GM21737 (cell line): ENCODE results near the gene EFHD2.
"Not testable (repeated sequence)": the region's sequence is repeated elsewhere in the genome, so short reads cannot be mapped to it uniquely, and the experiment has no call there.

Experiments used
- ATAC-seq: cut with Tn5 transposase; IDR thresholded peaks from one replicate; pipeline ENCODE4 v1.9.1; 2021; ENCODE audit warnings: mild to moderate bottlenecking, moderate library complexity; ENCODE audit not compliant: unreplicated experiment

The EFHD2 gene, protein sequence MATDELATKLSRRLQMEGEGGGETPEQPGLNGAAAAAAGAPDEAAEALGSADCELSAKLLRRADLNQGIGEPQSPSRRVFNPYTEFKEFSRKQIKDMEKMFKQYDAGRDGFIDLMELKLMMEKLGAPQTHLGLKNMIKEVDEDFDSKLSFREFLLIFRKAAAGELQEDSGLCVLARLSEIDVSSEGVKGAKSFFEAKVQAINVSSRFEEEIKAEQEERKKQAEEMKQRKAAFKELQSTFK

DNA sequence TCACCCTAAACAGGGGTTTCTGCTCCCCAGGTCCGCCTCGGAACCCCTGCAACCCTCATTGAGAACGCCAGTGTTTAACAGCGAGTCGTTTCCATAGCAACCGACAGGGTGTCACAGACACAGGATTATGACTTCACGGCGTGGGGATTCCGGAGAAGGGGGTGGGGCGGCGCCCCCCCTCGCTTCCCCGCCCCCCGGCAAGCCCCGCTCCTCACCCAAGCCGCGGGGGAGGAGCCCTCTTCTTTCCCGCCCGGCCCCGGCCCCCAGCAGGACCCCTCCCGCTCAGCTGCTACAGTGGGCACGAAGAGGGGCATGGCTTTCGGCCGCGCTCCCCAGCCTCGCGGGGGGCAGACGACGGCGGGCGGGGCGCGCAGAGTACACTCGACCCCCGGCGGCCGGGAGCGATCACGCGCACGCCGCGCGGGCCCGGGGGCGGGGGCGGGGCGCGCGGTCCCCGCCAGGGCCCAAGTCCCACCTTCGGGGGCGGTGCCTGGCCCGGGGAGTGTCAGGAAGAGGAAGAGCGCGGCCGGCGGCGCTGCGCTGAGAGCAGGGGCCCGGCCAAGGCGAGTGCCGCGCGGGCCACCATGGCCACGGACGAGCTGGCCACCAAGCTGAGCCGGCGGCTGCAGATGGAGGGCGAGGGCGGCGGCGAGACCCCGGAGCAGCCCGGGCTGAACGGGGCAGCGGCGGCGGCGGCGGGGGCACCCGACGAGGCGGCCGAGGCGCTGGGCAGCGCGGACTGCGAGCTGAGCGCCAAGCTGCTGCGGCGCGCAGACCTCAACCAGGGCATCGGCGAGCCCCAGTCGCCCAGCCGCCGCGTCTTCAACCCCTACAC is at the start of gene EFHD2:
Gene EFHD2, plus strand, starts transcription at position 501 of the 835 bp plus-strand sequence. Its CDS starts 84 bp downstream, at position 585.
- peak; percentile 64 for ATAC-seq

DNA sequence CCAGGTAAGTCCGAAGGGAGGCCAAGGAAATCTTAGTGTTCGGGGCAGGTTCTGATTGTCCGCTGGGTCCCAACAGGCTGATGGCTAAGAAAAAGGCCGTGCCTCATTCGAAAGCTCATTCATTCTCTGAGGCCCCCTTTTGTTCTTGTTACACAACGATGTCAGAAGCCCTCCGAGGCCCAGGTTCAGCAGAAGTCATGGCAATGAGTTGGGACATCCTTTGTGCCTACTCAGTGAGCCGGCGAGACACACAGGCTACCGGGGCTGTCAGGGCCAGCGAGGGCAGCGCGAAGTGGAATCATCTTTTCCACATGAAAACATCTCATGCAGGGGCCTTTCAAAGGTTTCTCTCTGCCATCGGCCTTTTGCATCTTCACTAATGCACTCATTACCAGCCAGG is 49.0 kb upstream of the EFHD2 start:
- ATAC-seq, result no peak

DNA sequence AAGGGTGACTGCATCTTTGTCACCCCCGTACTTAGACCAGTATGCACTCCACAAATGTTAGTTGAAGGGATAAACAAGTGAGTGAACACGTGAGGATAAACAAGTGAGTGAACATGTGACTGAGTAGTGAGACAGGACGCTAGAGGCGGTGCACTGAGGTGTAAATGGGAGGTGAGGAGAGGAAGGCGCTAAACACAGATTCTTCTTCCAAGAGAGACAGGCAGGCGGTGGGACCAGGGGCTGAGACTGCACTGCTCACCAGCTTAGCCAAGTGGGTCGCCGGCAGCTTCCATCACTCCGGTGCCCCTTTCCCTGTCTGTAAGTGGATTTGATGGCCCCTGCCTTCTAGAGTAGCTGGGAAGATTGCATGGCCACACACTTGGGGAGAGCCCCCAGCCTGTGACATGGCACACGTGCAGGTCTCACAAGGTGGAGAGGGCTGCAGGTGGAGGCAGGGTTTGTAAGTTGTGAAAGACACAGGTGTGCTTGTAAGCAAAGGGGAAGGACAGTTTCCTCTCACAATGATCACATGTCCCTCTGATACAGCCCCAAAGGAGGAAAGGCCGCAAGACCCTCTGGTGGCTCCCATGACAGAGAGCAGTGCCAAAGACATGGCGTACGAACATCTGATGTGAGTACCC is 47.5 kb upstream of the EFHD2 start:
- no peak for ATAC-seq

DNA sequence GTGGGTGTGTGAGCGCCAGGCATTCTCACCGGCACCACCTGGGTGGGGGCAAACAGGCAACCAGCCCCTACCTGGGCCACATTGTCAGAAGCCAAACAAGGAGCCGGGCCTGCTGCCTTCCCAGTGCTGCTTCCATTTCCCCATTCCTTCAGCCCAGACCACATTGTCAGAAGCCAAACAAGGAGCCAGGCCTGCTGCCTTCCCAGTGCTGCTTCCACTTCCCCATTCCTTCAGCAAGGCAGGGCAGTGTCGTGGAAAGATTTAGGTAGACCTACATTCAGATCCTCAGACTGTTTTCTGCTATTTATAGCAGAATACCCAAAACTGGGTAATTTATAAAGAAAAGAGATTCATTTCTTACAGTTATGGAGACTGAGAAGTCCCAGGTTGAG is 47.0 kb upstream of the EFHD2 start:
- ATAC-seq, result no peak

DNA sequence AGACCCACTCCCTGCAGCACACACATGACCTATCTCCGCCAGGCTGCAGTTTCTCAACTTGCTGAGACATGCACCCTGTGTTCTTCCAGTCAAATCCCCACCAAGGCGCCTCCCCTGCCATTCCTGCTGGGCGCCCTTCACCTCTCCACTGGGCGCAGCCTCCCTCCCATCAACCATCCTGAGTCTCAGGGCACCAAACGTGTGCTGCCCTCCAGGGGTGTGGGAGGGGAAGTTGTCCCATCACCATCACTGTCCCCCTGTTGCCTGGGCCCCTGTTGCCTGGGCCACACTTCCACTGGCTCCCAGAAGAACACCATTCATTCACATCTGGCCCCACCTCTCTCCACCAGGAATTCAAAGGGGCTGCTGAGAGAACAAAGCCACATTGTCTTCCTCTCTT is 44.9 kb upstream of the EFHD2 start:
- ATAC-seq, result no peak

DNA sequence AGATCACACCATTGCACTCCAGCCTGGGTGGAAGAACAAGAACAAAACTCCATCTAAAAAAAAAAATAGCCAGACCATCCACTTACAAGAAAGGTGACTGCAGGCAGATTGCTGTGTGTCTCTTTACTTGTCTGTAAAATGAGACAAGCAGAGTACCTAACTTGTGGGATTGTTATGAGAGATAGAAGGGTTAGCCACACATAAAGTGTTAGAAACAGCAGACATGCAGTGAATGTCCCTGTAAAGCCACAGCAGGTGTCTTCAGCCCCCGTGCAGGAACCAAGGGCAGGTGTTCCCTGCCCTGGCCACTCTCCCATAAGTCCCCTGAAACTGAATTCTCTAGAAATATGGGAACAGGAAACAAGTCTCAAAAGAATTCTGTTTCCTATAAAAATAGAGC is 40.8 kb upstream of the EFHD2 start:
- no peak for ATAC-seq

DNA sequence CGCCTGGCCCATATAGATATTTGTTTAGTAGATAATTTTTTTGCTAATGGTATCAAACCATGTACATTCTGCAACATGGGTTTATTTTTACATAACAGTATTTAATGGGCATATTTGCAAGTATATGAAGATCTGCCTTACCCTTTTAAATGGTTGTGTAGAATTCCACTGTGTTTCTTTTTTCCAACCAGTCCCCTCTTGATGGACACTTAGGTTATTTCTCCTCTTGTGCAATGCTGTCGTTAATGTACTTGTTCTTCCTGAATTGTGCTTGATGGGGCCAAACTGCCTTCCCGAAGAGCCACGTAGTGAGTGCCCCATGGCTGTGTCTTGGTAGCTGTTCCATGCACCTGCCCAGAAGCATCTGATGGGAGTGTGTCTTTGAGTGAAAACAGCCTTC is 39.4 kb upstream of the EFHD2 start:
- no peak for ATAC-seq

DNA sequence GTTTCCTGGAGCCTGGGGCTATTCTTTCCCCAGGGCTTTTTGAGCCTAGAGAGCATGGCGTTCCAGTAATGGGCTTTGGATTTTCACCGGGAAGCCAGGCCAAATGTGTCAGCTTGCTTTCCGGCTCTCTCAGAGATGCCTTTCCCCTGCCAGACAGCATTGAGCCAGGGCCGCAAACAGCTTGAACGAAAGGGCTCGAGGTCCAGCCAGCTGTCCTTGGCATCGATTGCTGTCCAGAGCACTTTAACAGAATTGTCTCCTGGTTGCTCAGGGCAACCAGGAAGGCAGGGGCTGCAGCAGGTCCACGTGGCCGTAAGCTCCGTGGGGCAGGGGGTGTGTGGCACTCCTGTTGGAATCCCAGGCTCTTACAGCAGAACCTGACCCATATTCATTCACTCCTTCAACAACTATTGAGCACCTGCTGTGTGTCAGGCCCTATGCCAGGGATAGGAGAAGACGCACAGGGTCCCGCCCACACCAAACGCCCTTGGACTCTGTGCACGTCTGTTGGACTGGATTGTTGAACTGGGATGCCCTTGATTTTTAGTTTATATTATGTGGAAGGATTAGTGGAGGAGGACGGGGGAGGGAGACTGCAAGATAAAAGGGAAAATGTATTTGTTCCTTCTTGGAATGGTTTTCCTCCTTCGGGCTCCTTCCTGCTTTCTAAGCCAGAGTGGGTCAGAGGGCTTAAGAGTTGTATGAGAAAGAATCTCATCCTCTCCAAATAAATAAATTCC is 38.7 kb upstream of the EFHD2 start:
- no peak for ATAC-seq

DNA sequence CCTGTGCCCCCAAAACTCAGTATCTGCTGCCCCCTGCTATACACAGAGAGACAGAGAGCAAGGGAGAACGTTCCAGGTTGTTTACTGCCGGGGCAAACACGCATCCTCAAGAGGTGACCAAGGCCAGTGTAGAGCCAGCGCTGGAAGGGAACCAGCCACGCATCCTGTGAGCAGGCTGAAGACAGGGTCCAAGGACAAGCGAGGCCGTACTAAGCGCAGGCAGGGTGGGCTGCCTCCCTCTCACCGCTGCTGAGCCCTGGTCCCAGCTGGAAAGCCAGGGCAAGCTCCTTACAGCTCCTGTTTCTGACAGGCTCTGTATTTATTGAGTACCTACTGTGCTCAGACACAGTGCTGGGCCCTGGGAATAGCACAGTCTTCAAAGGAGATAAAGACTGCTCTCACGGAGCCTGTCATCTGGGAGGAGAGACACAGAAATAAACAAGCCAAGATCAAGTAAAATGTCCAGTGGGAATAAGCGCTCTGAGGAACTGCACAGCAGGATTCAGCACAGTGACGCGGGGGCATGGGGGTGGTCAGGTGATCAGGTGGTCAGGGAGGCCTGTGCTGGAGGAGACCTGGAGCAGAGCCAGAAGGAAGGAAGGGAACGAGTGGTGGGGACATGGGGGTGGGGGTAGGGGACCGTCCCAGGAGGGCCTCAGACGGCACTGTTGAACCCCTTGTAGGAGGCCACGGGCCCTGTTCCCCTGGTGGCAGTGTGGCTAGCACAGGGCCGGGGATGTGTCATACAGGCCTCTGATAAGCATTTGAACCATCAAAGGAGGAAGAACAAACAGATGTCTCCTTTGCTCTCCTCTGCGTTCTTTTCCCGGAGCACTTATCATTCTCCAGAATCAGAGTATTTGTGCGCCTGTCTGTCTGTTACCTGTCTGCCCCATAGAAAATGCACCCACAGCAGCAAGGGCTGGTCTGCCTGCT is 37.8 kb upstream of the EFHD2 start:
- ATAC-seq, result no peak

DNA sequence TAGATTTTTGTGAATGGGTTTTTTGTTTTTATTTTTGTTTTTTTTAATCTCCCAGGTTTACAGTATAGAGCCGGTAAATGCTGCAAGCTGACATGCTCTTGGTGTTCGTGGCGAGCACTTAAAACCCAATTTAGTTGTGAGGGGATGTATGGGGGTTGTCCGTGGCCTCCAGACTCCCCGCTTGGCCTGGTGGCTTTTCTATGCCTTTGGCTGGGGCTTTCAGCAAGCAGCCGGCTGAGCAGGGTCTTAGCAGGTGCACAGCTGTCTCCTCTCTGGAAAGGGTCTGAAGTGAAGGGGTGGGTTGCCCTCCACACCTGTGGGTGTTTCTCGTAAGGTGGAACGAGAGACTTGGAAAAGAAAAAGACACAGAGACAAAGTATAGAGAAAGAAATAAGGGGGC is 31.0 kb upstream of the EFHD2 start:
- no peak for ATAC-seq

DNA sequence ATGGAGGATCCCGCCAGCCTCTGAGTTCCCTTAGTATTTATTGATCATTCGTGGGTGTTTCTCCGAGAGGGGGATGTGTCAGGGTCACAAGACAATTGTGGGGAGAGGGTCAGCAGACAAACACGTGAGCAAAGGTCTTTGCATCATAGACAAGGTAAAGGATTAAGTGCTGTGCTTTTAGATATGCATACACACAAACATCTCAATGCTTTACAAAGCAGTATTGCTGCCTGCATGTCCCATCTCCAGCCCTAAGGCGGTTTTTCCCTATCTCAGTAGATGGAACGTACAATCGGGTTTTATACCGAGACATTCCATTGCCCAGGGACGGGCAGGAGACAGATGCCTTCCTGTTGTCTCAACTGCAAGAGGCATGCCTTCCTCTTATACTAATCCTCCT is 30.5 kb upstream of the EFHD2 start:
- ATAC-seq, result not testable (repeated sequence)

DNA sequence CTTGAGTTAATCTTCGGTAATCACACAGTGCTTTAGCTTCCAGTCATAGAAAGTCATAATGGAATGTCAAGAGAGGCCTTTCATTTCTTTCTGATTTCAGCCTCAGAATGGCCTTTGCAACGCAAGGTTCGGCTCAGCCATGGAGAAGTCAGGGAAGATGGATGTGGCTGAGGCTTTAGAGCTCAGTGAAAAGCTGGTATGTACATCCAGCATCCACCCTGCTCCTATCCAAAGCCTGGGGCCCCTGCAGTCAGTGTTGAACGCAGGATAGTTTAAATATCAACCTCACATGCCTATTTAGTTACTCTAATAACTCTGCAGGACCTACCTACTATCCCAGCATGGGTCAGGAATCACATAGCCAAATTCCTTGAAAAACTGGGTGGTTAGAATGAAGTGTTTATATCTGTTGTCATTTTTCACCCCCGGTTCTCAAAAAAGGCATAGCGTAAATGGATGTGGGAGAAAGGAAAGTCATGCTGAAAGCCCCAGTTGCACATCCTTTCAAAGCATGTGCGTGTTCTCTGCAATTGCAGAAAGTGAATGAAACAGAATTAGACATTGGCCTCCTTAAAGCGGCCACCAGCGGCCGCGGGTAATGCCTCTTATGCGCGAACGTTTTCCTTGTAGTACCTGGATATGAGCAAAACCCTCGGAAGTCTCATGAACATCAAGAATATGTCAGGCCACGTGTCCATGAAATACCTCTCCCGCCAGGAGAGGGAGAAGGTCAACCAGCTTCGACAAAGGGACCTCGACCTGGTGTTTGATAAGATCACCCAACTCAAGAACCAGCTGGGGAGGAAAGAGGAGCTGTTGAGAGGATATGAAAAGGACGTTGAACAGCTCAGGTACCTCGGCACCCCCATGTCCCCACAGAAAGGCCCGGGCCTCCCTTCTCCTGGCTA is 28.8 kb upstream of the EFHD2 start:
- no peak for ATAC-seq

DNA sequence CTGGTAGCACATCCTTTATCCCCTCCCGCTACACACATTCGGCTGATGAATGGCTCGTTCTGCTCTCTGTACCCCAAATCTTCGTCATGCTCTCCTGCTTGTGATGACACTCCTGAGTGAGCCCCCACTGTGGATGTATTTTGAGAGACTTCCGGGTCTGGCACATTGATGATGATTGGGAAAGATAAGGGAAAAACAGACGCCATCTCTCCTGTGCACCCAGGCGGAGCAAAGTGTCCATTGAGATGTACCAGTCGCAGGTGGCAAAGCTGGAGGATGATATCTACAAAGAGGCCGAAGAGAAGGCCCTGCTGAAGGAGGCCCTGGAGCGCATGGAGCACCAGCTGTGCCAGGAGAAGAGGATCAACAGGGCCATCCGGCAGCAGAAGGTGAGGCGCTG is 27.9 kb upstream of the EFHD2 start:
- no peak for ATAC-seq

DNA sequence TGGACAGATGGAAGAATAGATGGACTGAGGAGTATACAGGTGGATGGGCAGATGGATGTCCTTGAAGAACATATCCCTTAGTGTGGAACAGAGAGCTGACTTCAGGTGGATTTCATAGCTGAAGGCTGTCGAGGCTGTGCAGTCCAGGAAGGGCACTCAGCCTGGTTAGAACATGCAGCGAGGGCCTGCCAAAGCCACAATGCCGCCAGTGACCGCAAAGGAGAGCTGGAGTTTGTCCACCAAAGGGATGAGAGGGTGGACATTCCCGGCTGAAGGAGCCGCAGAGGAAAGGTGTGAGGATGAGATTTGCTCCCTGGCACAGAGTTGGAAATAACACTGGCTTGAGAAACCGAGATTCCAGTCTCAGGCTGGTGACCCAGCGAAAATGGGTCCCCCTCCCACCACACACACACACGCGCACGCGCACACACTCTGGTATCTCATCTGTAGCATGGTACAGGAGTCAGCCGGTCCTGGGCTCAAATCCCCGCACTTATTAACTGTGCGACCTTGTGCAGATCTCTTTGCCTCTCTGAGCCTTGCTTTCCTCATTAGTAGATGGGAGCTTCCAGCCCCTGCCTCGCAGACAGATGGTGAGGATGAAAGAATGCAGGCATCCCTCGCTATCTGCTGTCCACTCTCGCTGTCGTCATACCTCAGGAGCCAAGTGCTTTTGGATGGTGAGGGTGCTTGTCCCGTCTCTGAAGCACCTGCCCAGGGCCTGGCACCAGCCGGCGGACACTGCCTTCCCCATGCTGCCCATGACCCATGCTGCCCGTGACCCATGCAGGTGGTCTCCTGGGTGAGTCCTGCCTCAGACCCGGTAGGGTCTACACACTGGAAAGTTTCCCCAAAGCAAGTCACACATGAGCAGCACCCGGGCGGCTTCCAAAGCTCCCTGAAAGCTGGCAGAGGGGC is 26.8 kb upstream of the EFHD2 start:
- ATAC-seq, result no peak

DNA sequence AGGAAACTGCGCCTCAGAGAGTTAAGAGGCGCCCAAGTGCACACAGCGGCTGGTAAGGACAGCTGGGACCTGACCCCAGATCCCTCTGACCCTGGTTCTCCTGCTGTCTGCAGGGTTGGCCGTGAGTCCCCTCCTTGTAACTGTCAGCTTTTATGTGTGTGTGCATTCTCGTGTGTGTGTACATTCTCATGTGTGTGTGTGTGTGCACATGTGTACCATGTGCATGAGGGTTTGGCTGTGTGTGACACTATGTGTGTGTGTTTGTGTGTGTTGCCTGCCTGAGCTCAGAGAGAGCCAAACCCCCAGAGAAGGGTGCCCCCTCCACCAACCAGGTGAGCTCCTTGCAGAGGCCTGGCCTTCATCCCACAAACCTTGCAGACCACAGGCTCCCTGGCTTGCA is 25.9 kb upstream of the EFHD2 start:
- ATAC-seq, result no peak

DNA sequence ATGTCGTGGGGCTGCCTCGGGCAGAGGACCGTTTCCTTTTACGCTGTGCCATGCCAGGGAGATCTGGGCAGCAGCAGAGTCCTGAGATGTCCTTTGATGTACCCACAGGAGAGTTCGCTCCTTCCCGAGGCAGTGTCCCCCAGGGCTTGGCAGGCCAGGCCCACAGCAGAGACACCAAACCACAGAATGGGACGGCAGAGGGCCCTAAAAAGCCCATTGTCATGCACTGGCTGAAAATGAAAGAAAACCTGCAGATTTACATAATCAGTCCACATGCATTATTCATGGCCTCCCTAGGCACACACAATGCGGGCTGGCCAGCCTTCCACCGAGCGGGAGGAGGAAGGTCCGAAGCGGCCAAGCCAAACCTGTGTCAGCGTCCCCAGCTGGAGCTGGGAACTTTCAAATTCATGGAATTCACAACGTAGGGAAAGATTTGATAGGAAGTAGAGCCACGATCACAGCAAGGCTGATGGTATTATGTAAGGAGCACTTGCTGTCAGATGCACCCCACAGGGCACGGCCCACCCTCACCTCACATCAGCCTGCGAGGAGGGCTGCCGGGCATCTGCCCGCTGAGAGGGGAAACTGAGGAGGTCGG is 25.3 kb upstream of the EFHD2 start:
- ATAC-seq, result no peak

DNA sequence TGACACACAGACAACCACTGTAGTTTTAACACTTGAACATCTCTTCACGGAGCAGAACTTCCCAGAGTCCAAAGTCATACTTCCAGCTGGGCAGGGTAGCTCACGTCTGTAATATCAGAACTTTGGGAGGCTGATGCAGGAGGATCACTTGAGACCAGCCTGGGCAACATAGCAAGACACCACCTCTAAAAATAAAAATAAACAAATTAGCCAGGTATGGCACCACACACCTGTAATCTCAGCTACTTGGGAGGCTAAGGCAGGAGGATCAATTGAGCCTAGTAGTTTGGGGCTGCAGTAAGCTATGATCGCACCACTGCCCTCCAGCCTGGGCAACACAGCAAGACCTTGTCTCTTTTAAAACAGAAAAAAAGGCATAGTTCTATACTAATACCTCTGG is 24.3 kb upstream of the EFHD2 start:
- no peak for ATAC-seq
